NCI-H2081 treated with DMSO at 0.1 percent for 48 hours (cell line): ENCODE measurements around the gene BDKRB2.
"Not testable (repeated sequence)": the region's sequence is repeated elsewhere in the genome, so short reads cannot be mapped to it uniquely, and the experiment has no call there.

ENCODE experiments used
- DNase-seq: peaks from one replicate; lab custom pipeline; 2025; lab: John Stamatoyannopoulos, UW

The BDKRB2 gene

GRCh38 chr14:96225213-96225612 lies 20.6 kb downstream of the BDKRB2 start:
- no peak for DNase-seq

- no peak for DNase-seq
These were observed 21.1 kb downstream of the BDKRB2 start for GRCh38 chr14:96225745-96226151.

GRCh38 chr14:96227428-96227827 lies 22.8 kb downstream of the BDKRB2 start:
- no peak for DNase-seq

GRCh38 chr14:96229315-96229714 lies 24.7 kb downstream of the BDKRB2 start:
- no peak for DNase-seq

GRCh38 chr14:96231056-96231455 lies 26.4 kb downstream of the BDKRB2 start:
- DNase-seq, result no peak

- DNase-seq, result no peak
These were observed 27.0 kb downstream of the BDKRB2 start for GRCh38 chr14:96231526-96232130.

GRCh38 chr14:96232506-96232905 lies 27.9 kb downstream of the BDKRB2 start:
- DNase-seq, result no peak

GRCh38 chr14:96233661-96234060 lies 29.0 kb downstream of the BDKRB2 start:
- no peak for DNase-seq

- DNase-seq, result no peak
These were observed 30.8 kb downstream of the BDKRB2 start for GRCh38 chr14:96235426-96235825.

GRCh38 chr14:96237641-96238040 lies 33.0 kb downstream of the BDKRB2 start:
- no peak for DNase-seq

- DNase-seq, result no peak
These were observed 34.1 kb downstream of the BDKRB2 start for GRCh38 chr14:96238676-96239265.

GRCh38 chr14:96239711-96240141 lies 35.1 kb downstream of the BDKRB2 start:
- no peak for DNase-seq

GRCh38 chr14:96240641-96241040 lies 36.0 kb downstream of the BDKRB2 start:
- no peak for DNase-seq

GRCh38 chr14:96242126-96242525 lies 37.5 kb downstream of the BDKRB2 start:
- no peak for DNase-seq

GRCh38 chr14:96243785-96244184 lies 39.1 kb downstream of the BDKRB2 start:
- DNase-seq, result no peak

GRCh38 chr14:96245074-96245473 lies 40.4 kb downstream of the BDKRB2 start:
- DNase-seq, result not testable (repeated sequence)

GRCh38 chr14:96245710-96246538 lies 41.3 kb downstream of the BDKRB2 start:
- no peak for DNase-seq

GRCh38 chr14:96246539-96246847 lies 41.9 kb downstream of the BDKRB2 start:
- no peak for DNase-seq

GRCh38 chr14:96247031-96247430 lies 42.4 kb downstream of the BDKRB2 start:
- no peak for DNase-seq

GRCh38 chr14:96249029-96249428 lies 44.4 kb downstream of the BDKRB2 start:
- no peak for DNase-seq

GRCh38 chr14:96250485-96250884 lies 45.8 kb downstream of the BDKRB2 start:
- no peak for DNase-seq

- DNase-seq, result no peak
These were observed 47.1 kb downstream of the BDKRB2 start for GRCh38 chr14:96251656-96252155.

GRCh38 chr14:96252323-96252998 lies 47.8 kb downstream of the BDKRB2 start:
- DNase-seq, result no peak
